ENCODE data around the gene SCAPER.

The SCAPER gene

GRCh38 chr15:76354823-76355440 is 550.2 kb downstream of the SCAPER start:
- no peaks in the 10 kb centered on the region for H3K9me3 ChIP-seq (ENCODE audit: control insufficient read depth in 2 of 2, low read length in 2 of 2)
- no peak overlapping the region for H3K4me3 ChIP-seq (ENCODE audit: low read length in 2 of 2)

DNA sequence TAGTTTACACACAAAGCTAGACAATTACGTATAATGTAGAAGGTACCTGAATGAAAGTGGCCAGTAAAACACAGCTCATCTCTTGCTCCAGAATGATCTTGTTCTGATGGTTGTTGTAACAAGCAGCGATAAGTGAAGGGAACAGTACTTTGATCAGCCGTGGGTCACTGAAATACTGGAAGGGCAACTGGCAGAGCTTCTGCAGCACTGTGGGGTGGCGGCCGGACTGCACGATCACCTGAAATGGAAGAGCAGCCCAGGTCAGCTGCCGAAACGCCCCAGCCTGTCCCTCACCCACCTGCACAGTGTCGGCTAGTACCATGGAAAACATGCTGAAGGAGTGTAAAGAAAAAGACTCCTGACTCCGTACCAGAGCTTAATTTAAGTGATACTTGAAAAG is 551.2 kb downstream of the SCAPER start:
- Histone ChIP-seq H3K9me3 (ENCODE audit: control insufficient read depth in 2 of 2, low read length in 2 of 2) (no peaks in the 10 kb centered on the region), H3K4me1 (ENCODE audit: control insufficient read depth in 2 of 2, insufficient read depth in 2 of 2, low read length in 2 of 2) (peaks cover 0 to 9% of the 10 kb centered on the region in 2 donors), H3K27ac (ENCODE audit: low read depth in 2 of 2, low read length in 2 of 2) (no peak overlapping the region), H3K9ac (ENCODE audit: low read depth in 1 of 2, low read length in 2 of 2) (no peak overlapping the region), H3K36me3 (ENCODE audit: control insufficient read depth in 2 of 2, insufficient read depth in 2 of 2, low read length in 2 of 2) (no peaks in the 10 kb centered on the region), H3K27me3 (ENCODE audit: control insufficient read depth in 2 of 2, insufficient read depth in 2 of 2, low read length in 2 of 2) (no peaks in the 10 kb centered on the region), H3K4me3 (ENCODE audit: low read length in 2 of 2) (no peak overlapping the region)

More at GRCh38 chr15:76354823-76355440, 550.2 kb downstream of the SCAPER start:
- Histone ChIP-seq H3K27me3 (ENCODE audit: control insufficient read depth in 2 of 2, insufficient read depth in 2 of 2, low read length in 2 of 2) (no peaks in the 10 kb centered on the region), H3K4me1 (ENCODE audit: control insufficient read depth in 2 of 2, insufficient read depth in 2 of 2, low read length in 2 of 2) (peaks cover 0 to 10% of the 10 kb centered on the region in 2 donors), H3K9ac (ENCODE audit: low read depth in 1 of 2, low read length in 2 of 2) (no peak overlapping the region), H3K36me3 (ENCODE audit: control insufficient read depth in 2 of 2, insufficient read depth in 2 of 2, low read length in 2 of 2) (no peaks in the 10 kb centered on the region), H3K27ac (ENCODE audit: low read depth in 2 of 2, low read length in 2 of 2) (peak overlapping the region; percentile 25 to 26)

GRCh38 chr15:76353023-76353577 is 552.0 kb downstream of the SCAPER start:
- H3K4me3 ChIP-seq (ENCODE audit: low read length in 2 of 2), result no peak overlapping the region
- H3K9ac ChIP-seq (ENCODE audit: low read depth in 1 of 2, low read length in 2 of 2), result no peak overlapping the region
- no peaks in the 10 kb centered on the region for H3K9me3 ChIP-seq (ENCODE audit: control insufficient read depth in 2 of 2, low read length in 2 of 2)
- peaks cover 0 to 4% of the 10 kb centered on the region in 2 donors for H3K4me1 ChIP-seq (ENCODE audit: control insufficient read depth in 2 of 2, insufficient read depth in 2 of 2, low read length in 2 of 2)
- no peaks in the 10 kb centered on the region for H3K27me3 ChIP-seq (ENCODE audit: control insufficient read depth in 2 of 2, insufficient read depth in 2 of 2, low read length in 2 of 2)
- no peak overlapping the region for H3K27ac ChIP-seq (ENCODE audit: low read depth in 2 of 2, low read length in 2 of 2)
- H3K36me3 ChIP-seq (ENCODE audit: control insufficient read depth in 2 of 2, insufficient read depth in 2 of 2, low read length in 2 of 2), result no peaks in the 10 kb centered on the region

DNA sequence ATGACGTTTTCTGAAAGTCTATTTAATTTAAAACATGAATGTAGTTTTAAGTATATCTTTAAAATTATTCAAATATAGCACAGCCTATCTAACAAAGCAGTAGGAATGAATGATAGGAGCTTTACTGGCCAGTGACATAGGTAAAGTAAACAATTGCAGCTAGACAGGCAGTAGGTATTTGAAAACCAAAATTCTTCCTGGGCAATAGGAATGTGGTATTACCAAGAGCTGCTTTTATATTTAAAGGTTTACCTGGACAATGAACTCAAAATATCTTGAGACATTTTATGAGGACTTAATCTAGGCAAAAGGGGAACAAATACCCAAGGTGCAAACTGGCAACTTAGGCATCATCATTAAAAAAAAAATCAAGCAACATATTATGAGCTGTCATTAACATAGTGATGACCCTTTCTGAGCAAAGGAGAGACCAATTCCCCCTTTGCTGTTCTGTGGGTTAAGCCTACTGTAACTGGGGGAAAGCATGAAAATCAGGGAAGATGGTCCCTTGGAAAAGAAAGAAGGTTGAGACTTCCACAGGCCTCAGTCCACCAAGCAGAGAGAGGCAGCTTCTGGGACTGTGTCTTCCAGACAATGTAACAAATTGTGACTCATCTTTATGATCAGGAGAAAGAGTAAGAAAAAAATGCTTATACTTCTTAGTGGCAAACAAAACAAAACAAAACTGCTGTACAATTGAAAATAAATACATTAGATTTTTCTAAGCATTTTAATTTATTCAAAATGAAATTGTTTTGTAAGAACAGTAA is 555.7 kb downstream of the SCAPER start:
- Histone ChIP-seq H3K9me3 (ENCODE audit: control insufficient read depth in 2 of 2, low read length in 2 of 2) (no peaks in the 10 kb centered on the region), H3K27ac (ENCODE audit: low read depth in 2 of 2, low read length in 2 of 2) (no peak overlapping the region), H3K36me3 (ENCODE audit: control insufficient read depth in 2 of 2, insufficient read depth in 2 of 2, low read length in 2 of 2) (no peaks in the 10 kb centered on the region), H3K4me3 (ENCODE audit: low read length in 2 of 2) (no peak overlapping the region), H3K9ac (ENCODE audit: low read depth in 1 of 2, low read length in 2 of 2) (no peak overlapping the region), H3K27me3 (ENCODE audit: control insufficient read depth in 2 of 2, insufficient read depth in 2 of 2, low read length in 2 of 2) (peaks cover 12 to 20% of the 10 kb centered on the region in 2 donors), H3K4me1 (ENCODE audit: control insufficient read depth in 2 of 2, insufficient read depth in 2 of 2, low read length in 2 of 2) (peaks cover 5 to 7% of the 10 kb centered on the region in 2 donors)

DNA sequence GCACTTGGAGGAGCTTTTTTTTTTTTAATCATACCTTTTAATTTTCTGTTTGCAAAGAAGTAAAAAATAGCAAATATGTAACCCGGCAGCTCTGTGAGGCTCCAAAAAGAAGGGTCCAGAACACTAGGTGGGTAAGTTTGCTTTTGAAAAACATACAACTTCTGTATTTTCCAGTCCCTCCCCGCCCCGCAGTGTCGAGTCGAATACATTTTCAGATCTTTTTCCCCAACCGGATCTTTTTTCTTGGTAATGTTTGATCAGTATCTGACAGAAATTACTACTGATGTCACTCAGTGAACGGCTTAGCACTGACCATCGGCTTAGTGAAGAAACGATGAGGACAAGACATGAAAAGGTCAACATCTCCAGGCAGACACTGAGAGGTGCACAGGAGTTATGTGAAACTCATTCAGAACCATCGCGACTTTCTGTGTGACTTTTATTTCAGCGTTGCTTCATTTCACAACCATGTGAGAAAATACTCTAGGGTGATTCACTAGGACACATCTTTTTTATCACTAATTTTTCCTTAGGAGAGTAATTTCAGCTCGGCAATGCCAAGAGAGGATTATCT is 557.6 kb downstream of the SCAPER start:
- peak overlapping the region in 1 of 2 donors; percentile 85 for H3K9ac ChIP-seq (ENCODE audit: low read depth in 1 of 2, low read length in 2 of 2)
- peaks cover 26 to 32% of the 10 kb centered on the region in 2 donors for H3K27me3 ChIP-seq (ENCODE audit: control insufficient read depth in 2 of 2, insufficient read depth in 2 of 2, low read length in 2 of 2)
- H3K4me1 ChIP-seq (ENCODE audit: control insufficient read depth in 2 of 2, insufficient read depth in 2 of 2, low read length in 2 of 2), result peaks cover 8 to 11% of the 10 kb centered on the region in 2 donors
- H3K36me3 ChIP-seq (ENCODE audit: control insufficient read depth in 2 of 2, insufficient read depth in 2 of 2, low read length in 2 of 2), result no peaks in the 10 kb centered on the region
- H3K4me3 ChIP-seq (ENCODE audit: low read length in 2 of 2), result peak overlapping the region; percentile 67 to 78
- H3K9me3 ChIP-seq (ENCODE audit: control insufficient read depth in 2 of 2, low read length in 2 of 2), result no peaks in the 10 kb centered on the region
- H3K27ac ChIP-seq (ENCODE audit: low read depth in 2 of 2, low read length in 2 of 2), result peak overlapping the region in 1 of 2 donors; percentile 74

- Histone ChIP-seq H3K27ac (ENCODE audit: low read depth in 2 of 2, low read length in 2 of 2) (peak overlapping the region; percentile 74 to 86), H3K9ac (ENCODE audit: low read depth in 1 of 2, low read length in 2 of 2) (peak overlapping the region; percentile 80 to 85), H3K4me1 (ENCODE audit: control insufficient read depth in 2 of 2, insufficient read depth in 2 of 2, low read length in 2 of 2) (peaks cover 10 to 13% of the 10 kb centered on the region in 2 donors), H3K4me3 (ENCODE audit: low read length in 2 of 2) (peak overlapping the region; percentile 67 to 78), H3K27me3 (ENCODE audit: control insufficient read depth in 2 of 2, insufficient read depth in 2 of 2, low read length in 2 of 2) (peaks cover 28 to 38% of the 10 kb centered on the region in 2 donors), H3K9me3 (ENCODE audit: control insufficient read depth in 2 of 2, low read length in 2 of 2) (no peaks in the 10 kb centered on the region), H3K36me3 (ENCODE audit: control insufficient read depth in 2 of 2, insufficient read depth in 2 of 2, low read length in 2 of 2) (no peaks in the 10 kb centered on the region)
Measured at GRCh38 chr15:76346669-76347481, 558.3 kb downstream of the SCAPER start.

DNA sequence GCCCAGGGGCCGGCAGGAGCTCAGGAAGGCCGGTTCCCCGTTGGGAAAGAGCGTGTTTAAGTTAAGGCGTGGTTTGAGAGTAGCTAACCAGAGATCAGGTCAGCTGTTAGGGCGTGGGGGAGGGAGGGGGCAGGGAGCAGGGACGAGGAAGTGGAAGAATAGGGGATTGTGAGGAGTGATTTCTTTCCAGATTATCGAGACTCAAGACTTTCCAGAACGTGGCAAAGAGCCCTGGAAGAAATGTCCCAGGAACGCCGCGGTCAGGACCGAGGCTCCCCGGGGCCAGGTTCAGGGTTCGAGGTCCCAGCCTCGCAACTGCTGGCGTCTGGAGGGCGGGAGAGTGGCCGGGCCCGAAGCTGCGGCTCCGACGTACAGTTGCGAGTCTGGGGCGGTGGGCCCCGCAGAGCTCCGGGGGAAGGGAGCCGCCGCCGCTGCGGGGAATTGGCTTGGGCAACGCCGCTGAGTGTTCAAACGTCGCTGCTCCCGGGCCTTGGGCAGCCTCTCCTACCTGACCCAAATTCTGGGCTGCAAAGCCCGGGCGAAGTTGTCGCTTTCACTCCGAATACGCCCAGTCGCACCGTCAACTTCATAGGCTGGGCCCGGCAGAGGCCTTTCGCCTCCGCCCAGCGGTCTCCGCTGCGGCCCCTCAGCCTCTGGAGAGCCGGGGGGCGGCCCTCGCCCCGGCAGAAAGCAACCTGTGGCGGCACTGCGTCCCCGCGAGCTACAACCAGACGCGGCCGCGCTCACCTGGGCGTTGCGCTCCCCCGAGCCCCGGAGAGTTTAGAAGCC is 559.1 kb downstream of the SCAPER start:
- peaks cover 16 to 17% of the 10 kb centered on the region in 2 donors for H3K4me1 ChIP-seq (ENCODE audit: control insufficient read depth in 2 of 2, insufficient read depth in 2 of 2, low read length in 2 of 2)
- peak overlapping the region; percentile 80 to 85 for H3K9ac ChIP-seq (ENCODE audit: low read depth in 1 of 2, low read length in 2 of 2)
- no peaks in the 10 kb centered on the region for H3K9me3 ChIP-seq (ENCODE audit: control insufficient read depth in 2 of 2, low read length in 2 of 2)
- peak overlapping the region; percentile 74 to 86 for H3K27ac ChIP-seq (ENCODE audit: low read depth in 2 of 2, low read length in 2 of 2)
- peak overlapping the region; percentile 67 to 78 for H3K4me3 ChIP-seq (ENCODE audit: low read length in 2 of 2)
- H3K36me3 ChIP-seq (ENCODE audit: control insufficient read depth in 2 of 2, insufficient read depth in 2 of 2, low read length in 2 of 2), result no peaks in the 10 kb centered on the region
- peaks cover 28 to 42% of the 10 kb centered on the region in 2 donors for H3K27me3 ChIP-seq (ENCODE audit: control insufficient read depth in 2 of 2, insufficient read depth in 2 of 2, low read length in 2 of 2)

DNA sequence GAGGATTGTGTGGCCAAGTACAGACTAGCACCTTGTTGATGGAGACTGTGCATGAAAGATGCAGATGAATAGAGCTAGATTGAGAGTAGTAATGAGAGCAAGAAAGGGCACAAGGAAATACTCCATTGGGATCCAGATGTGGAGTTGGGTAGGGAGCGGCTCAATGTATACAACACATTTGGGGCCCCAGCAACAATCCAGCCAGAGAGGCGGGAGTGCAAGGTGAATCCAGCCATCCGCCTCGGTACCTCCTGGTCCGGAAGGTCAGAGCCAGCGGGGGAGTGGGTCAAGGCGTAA is 559.6 kb downstream of the SCAPER start:
- Histone ChIP-seq H3K9ac (ENCODE audit: low read depth in 1 of 2, low read length in 2 of 2) (peak overlapping the region in 1 of 2 donors; percentile 14), H3K27me3 (ENCODE audit: control insufficient read depth in 2 of 2, insufficient read depth in 2 of 2, low read length in 2 of 2) (peaks cover 32 to 48% of the 10 kb centered on the region in 2 donors), H3K9me3 (ENCODE audit: control insufficient read depth in 2 of 2, low read length in 2 of 2) (no peaks in the 10 kb centered on the region), H3K4me1 (ENCODE audit: control insufficient read depth in 2 of 2, insufficient read depth in 2 of 2, low read length in 2 of 2) (peaks cover 22% of the 10 kb centered on the region in 2 donors), H3K4me3 (ENCODE audit: low read length in 2 of 2) (peak overlapping the region; percentile 67 to 78), H3K27ac (ENCODE audit: low read depth in 2 of 2, low read length in 2 of 2) (peak overlapping the region in 1 of 2 donors; percentile 86), H3K36me3 (ENCODE audit: control insufficient read depth in 2 of 2, insufficient read depth in 2 of 2, low read length in 2 of 2) (no peaks in the 10 kb centered on the region)

- Histone ChIP-seq H3K9ac (ENCODE audit: low read depth in 1 of 2, low read length in 2 of 2) (no peak overlapping the region), H3K4me1 (ENCODE audit: control insufficient read depth in 2 of 2, insufficient read depth in 2 of 2, low read length in 2 of 2) (peaks cover 26 to 27% of the 10 kb centered on the region in 2 donors), H3K27me3 (ENCODE audit: control insufficient read depth in 2 of 2, insufficient read depth in 2 of 2, low read length in 2 of 2) (peaks cover 37 to 52% of the 10 kb centered on the region in 2 donors), H3K9me3 (ENCODE audit: control insufficient read depth in 2 of 2, low read length in 2 of 2) (no peaks in the 10 kb centered on the region), H3K36me3 (ENCODE audit: control insufficient read depth in 2 of 2, insufficient read depth in 2 of 2, low read length in 2 of 2) (no peaks in the 10 kb centered on the region), H3K27ac (ENCODE audit: low read depth in 2 of 2, low read length in 2 of 2) (peak overlapping the region in 1 of 2 donors; percentile 86), H3K4me3 (ENCODE audit: low read length in 2 of 2) (peak overlapping the region in 1 of 2 donors; percentile 67)
Measured at GRCh38 chr15:76344893-76345582, 560.1 kb downstream of the SCAPER start.
